ENCODE measurements around the gene RGS7BP. TPM values are rescaled to one million over a fixed set of nuclear protein-coding genes. Genes with fewer than 3 reads are reported as not detected.
A peak's percentile ranks its signal among the peaks of the same experiment; 100 is the strongest.

RGS7BP gene
- total RNA-seq = 10 to 100 TPM in 2 of 4 donors, 1 to 10 TPM in 2; 2.3 to 19.4 (median 7.2) TPM

DNA sequence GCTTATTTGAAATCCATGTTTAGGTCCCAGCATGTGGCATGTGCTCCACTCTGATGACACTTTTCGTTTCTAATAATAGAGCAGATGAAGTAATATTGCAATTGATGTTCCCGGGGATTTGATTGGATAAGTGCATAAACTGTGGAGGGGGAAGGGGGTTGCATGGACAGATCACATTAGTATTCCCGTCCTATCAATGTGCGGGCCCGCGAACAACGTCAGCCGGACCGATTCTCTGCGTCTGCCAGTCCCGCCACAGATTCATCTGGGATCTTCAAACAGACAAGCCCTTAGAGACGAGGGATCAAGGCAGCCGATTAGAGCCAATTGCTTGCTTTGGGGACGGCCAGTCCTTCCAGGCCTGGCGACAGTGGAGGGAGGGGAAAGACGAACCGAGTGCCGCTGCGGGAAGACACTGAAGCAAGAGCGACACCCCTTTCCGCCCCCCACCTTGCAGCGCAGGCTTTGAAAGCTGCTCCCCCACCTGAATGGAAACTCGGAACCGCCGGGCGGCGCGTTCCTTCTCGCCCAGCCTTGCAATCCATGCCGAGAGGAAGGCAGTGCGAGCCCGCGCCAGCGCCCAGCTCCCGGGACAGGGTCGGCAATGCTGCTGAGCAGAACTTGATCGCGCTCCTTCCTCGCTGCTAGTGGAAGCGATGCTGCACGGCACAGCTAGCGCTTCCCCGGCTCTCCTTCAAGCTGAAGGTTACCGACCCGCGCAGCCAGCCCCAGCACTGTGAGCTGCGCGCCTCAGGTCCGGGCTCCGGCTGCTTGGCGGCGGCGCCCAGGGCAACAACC, at the start of gene RGS7BP:
Gene RGS7BP, plus strand, starts transcription at position 247 of the 798 bp plus-strand sequence. CDS start 610 bp downstream, outside the sequence.
- H3K36me3 ChIP-seq = no peaks in the 10 kb centered on the region
- peak; percentile 14 to 18 for DNase-seq

DNA sequence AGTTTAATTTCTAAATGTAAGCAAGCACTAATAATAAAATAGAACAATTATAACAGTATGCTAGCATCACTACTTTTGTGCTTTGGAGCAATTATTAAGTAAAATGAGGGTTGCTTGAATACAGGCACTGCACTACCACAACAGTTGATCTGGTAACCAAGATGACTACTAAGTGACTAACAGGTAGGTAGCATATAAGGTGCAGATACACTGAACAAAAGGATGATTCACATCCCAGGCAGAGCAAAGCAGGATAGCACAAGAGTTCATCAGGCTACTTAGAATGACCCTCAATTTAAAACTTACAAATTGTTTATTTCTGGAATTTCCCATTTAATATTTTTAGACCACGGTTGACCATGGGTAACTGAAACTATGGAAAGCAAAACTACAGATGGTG, 48.0 kb upstream of the RGS7BP start:
- H3K36me3 ChIP-seq = no peaks in the 10 kb centered on the region
- H3K4me3 ChIP-seq = no peak overlapping the region
- no peaks in the 10 kb centered on the region for H3K27me3 ChIP-seq
- no peaks in the 10 kb centered on the region for H3K9me3 ChIP-seq
- H3K27ac ChIP-seq = no peak overlapping the region
- no peak for DNase-seq
- intact Hi-C loops (cut with DNase I; ENCODE audit: low total_unique reads) = no loop called here
- no peaks in the 10 kb centered on the region for H3K4me1 ChIP-seq
- no peak for TF ChIP-seq POLR2A (IDR thresholded peaks at IDR 0.05)

More for the DNA sequence above, at the start of gene RGS7BP:
- H3K4me3 ChIP-seq = peak within 1 kb of the TSS; percentile 37 to 40
- intact Hi-C loops (cut with DNase I; ENCODE audit: low total_unique reads) = no loop called here
- H3K9me3 ChIP-seq = no peaks in the 10 kb centered on the region
- H3K27me3 ChIP-seq = no peaks in the 10 kb centered on the region
- peaks cover 0 to 4% of the 10 kb centered on the region in 2 donors for H3K4me1 ChIP-seq
- peak within 1 kb of the TSS; percentile 2 to 39 for H3K27ac ChIP-seq
- TF ChIP-seq POLR2A (IDR thresholded peaks at IDR 0.05) = no peak
- TF ChIP-seq, protein P1, sequence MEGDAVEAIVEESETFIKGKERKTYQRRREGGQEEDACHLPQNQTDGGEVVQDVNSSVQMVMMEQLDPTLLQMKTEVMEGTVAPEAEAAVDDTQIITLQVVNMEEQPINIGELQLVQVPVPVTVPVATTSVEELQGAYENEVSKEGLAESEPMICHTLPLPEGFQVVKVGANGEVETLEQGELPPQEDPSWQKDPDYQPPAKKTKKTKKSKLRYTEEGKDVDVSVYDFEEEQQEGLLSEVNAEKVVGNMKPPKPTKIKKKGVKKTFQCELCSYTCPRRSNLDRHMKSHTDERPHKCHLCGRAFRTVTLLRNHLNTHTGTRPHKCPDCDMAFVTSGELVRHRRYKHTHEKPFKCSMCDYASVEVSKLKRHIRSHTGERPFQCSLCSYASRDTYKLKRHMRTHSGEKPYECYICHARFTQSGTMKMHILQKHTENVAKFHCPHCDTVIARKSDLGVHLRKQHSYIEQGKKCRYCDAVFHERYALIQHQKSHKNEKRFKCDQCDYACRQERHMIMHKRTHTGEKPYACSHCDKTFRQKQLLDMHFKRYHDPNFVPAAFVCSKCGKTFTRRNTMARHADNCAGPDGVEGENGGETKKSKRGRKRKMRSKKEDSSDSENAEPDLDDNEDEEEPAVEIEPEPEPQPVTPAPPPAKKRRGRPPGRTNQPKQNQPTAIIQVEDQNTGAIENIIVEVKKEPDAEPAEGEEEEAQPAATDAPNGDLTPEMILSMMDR (IDR thresholded peaks at IDR 0.05) = no peak

DNA sequence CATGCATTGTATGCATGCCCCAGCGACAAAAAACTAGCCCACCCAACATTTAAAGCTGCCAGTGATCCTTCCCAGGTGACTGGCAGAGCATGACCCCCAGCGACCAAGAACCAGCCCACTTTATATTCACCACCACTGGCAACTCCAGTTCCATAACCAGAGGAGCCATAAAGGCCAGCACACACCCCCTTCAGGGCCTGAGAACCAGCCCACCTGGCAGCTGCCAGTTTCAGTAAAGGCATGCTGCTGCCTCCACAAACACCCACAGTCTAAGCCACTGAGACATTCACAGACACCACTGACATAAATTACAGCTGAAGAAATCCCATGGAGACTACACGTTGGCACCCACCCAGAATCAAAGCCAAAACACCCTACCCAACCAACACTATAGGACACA, 46.9 kb upstream of the RGS7BP start:
- Histone ChIP-seq H3K36me3 (no peaks in the 10 kb centered on the region), H3K4me3 (no peak overlapping the region), H3K9me3 (peaks cover 0 to 2% of the 10 kb centered on the region in 2 donors), H3K27ac (no peak overlapping the region), H3K4me1 (no peaks in the 10 kb centered on the region), H3K27me3 (no peaks in the 10 kb centered on the region)
- no peak for TF ChIP-seq POLR2A (IDR thresholded peaks at IDR 0.05)
- TF ChIP-seq, protein P1 (IDR thresholded peaks at IDR 0.05) = no peak
- intact Hi-C loops (cut with DNase I; ENCODE audit: low total_unique reads) = no loop called here
- no peak for DNase-seq

DNA sequence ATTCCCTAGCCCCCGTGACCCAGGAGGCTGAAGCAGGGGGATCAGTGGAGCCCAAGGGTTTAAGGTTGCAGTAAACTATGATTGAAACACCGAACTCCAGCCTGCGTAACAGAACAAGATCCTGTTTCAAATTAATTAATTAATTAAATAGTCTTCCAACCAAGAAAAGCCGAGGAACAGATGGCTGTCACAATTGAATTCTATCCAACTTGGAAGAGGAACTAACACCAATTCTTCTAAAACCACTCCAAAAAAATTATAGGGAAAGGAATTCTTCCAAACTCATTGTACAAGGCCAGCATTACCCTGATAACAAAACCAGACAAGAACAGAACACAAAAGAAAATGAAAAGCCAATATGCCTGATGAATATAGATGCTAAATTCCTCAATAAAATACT, 43.4 kb upstream of the RGS7BP start:
- Histone ChIP-seq H3K36me3 (no peaks in the 10 kb centered on the region), H3K27ac (no peak overlapping the region), H3K9me3 (peaks cover 0 to 3% of the 10 kb centered on the region in 2 donors), H3K4me3 (no peak overlapping the region), H3K27me3 (no peaks in the 10 kb centered on the region), H3K4me1 (no peaks in the 10 kb centered on the region)
- TF ChIP-seq, protein P1 (IDR thresholded peaks at IDR 0.05) = no peak
- no peak for TF ChIP-seq POLR2A (IDR thresholded peaks at IDR 0.05)
- intact Hi-C loops (cut with DNase I; ENCODE audit: low total_unique reads) = no loop called here
- DNase-seq = no peak

DNA sequence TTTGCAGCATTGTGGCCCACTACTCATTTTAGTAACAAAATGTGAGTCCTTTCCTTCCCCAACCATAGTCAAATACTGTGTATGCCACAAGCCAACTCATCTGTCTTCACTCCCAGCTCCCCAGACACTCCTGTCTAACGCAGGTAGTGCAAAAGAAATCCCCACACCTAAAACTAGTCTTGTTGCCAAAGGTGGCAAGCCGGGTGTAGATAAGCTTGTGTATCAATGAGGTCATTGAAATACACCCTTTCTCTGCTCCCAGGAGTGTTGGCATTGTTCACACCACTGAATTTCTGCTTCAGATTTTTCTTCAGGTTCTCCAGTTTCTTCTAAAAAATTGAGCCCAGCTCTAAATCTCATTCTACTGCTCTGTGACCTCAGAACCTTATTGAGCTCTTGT, 19.7 kb upstream of the RGS7BP start:
- no peaks in the 10 kb centered on the region for H3K27me3 ChIP-seq
- no peak overlapping the region for H3K4me3 ChIP-seq
- H3K4me1 ChIP-seq = no peaks in the 10 kb centered on the region
- no peak for DNase-seq
- H3K36me3 ChIP-seq = no peaks in the 10 kb centered on the region
- intact Hi-C loops (cut with DNase I; ENCODE audit: low total_unique reads) = no loop called here
- no peak overlapping the region for H3K27ac ChIP-seq
- no peaks in the 10 kb centered on the region for H3K9me3 ChIP-seq
- no peak for TF ChIP-seq POLR2A (IDR thresholded peaks at IDR 0.05)
- TF ChIP-seq, protein P1 (IDR thresholded peaks at IDR 0.05) = no peak
